ENCODE data around the gene HEPHL1. TPM values are rescaled to one million over a fixed set of nuclear protein-coding genes. Genes with fewer than 3 reads are reported as not detected.

Gene HEPHL1
- total RNA-seq, 1 donor from 2014 or later = 0.26 TPM

- FAIRE-seq (no peak), DNase-seq (ENCODE audit: low read depth) (peak; percentile 54)
- TF ChIP-seq CTCF (IDR thresholded peaks at IDR 0.05; ENCODE audit: insufficient read depth, low read length, severe bottlenecking) = no peak
- H3K27me3 ChIP-seq (ENCODE audit: control insufficient read depth, insufficient read depth, low read length) = no peaks in the 10 kb centered on the region
- H3K36me3 ChIP-seq (ENCODE audit: control insufficient read depth, insufficient read depth, low read length) = no peaks in the 10 kb centered on the region
- no peak overlapping the region for H3K4me3 ChIP-seq (ENCODE audit: low read depth, low read length)
Measured at GRCh38 chr11:94049351-94049750, 28.2 kb downstream of the HEPHL1 start.

GRCh38 chr11:94058630-94059029 is 37.5 kb downstream of the HEPHL1 start:
- no peak for TF ChIP-seq CTCF (IDR thresholded peaks at IDR 0.05; ENCODE audit: insufficient read depth, low read length, severe bottlenecking)
- DNase-seq (ENCODE audit: low read depth) (peak; percentile 50), FAIRE-seq (no peak)
- H3K4me3 ChIP-seq (ENCODE audit: low read depth, low read length) = no peak overlapping the region
- H3K36me3 ChIP-seq (ENCODE audit: control insufficient read depth, insufficient read depth, low read length) = no peaks in the 10 kb centered on the region
- H3K27me3 ChIP-seq (ENCODE audit: control insufficient read depth, insufficient read depth, low read length) = no peaks in the 10 kb centered on the region

- Histone ChIP-seq H3K27me3 (ENCODE audit: control insufficient read depth, insufficient read depth, low read length) (no peaks in the 10 kb centered on the region), H3K4me3 (ENCODE audit: low read depth, low read length) (no peak overlapping the region), H3K36me3 (ENCODE audit: control insufficient read depth, insufficient read depth, low read length) (no peaks in the 10 kb centered on the region)
- FAIRE-seq (no peak), DNase-seq (ENCODE audit: low read depth) (no peak)
- no peak for TF ChIP-seq CTCF (IDR thresholded peaks at IDR 0.05; ENCODE audit: insufficient read depth, low read length, severe bottlenecking)
Measured at GRCh38 chr11:94059065-94059464, 37.9 kb downstream of the HEPHL1 start.

GRCh38 chr11:94060401-94060800 is 39.2 kb downstream of the HEPHL1 start:
- no peaks in the 10 kb centered on the region for H3K27me3 ChIP-seq (ENCODE audit: control insufficient read depth, insufficient read depth, low read length)
- FAIRE-seq (no peak), DNase-seq (ENCODE audit: low read depth) (peak; percentile 97)
- TF ChIP-seq CTCF (IDR thresholded peaks at IDR 0.05; ENCODE audit: insufficient read depth, low read length, severe bottlenecking) = no peak
- H3K36me3 ChIP-seq (ENCODE audit: control insufficient read depth, insufficient read depth, low read length) = no peaks in the 10 kb centered on the region
- H3K4me3 ChIP-seq (ENCODE audit: low read depth, low read length) = no peak overlapping the region

GRCh38 chr11:94062360-94062759 is 41.2 kb downstream of the HEPHL1 start:
- Histone ChIP-seq H3K36me3 (ENCODE audit: control insufficient read depth, insufficient read depth, low read length) (no peaks in the 10 kb centered on the region), H3K27me3 (ENCODE audit: control insufficient read depth, insufficient read depth, low read length) (no peaks in the 10 kb centered on the region), H3K4me3 (ENCODE audit: low read depth, low read length) (no peak overlapping the region)
- DNase-seq (ENCODE audit: low read depth) = no peak
- FAIRE-seq = no peak
- TF ChIP-seq CTCF (IDR thresholded peaks at IDR 0.05; ENCODE audit: insufficient read depth, low read length, severe bottlenecking) = no peak

GRCh38 chr11:94066901-94067429 is 45.8 kb downstream of the HEPHL1 start:
- Histone ChIP-seq H3K27me3 (ENCODE audit: control insufficient read depth, insufficient read depth, low read length) (no peaks in the 10 kb centered on the region), H3K36me3 (ENCODE audit: control insufficient read depth, insufficient read depth, low read length) (no peaks in the 10 kb centered on the region), H3K4me3 (ENCODE audit: low read depth, low read length) (no peak overlapping the region)
- DNase-seq (ENCODE audit: low read depth) = no peak
- no peak for TF ChIP-seq CTCF (IDR thresholded peaks at IDR 0.05; ENCODE audit: insufficient read depth, low read length, severe bottlenecking)
- no peak for FAIRE-seq

Data from bronchial epithelial cell (primary cell).